HepG2 (cell line): ENCODE results near the gene SAPCD1. TPM values are rescaled to one million over a fixed set of nuclear protein-coding genes. Genes with fewer than 3 reads are reported as not detected.

ENCODE experiments used
- ARID5B ChIP-seq: IDR thresholded peaks from 2 replicates; pipeline ENCODE4 v1.4.0; 2020; ENCODE audit warnings: mild to moderate bottlenecking, missing genetic modification reagents
- ATF2 ChIP-seq: sonication (generic); formaldehyde crosslinking; IDR thresholded peaks from 2 replicates; pipeline ENCODE4 v1.4.0; 2020; ENCODE audit warnings: missing genetic modification reagents
- EEA1 ChIP-seq: sonication (generic); formaldehyde crosslinking; IDR thresholded peaks from 2 replicates; pipeline ENCODE4 v1.5.1; 2020; ENCODE audit warnings: mild to moderate bottlenecking, missing genetic modification reagents, borderline replicate concordance
- ERF ChIP-seq: IDR thresholded peaks from 2 replicates; pipeline ENCODE4 v1.6.1; 2018; ENCODE audit warnings: missing biosample characterization, missing genetic modification reagents
- HIVEP1 ChIP-seq: sonication (generic); formaldehyde crosslinking; IDR thresholded peaks from 2 replicates; pipeline ENCODE4 v1.4.0; 2020; ENCODE audit warnings: mild to moderate bottlenecking, missing genetic modification reagents
- IRF2 ChIP-seq: IDR thresholded peaks from 2 replicates; pipeline ENCODE4 v1.6.1; 2018; ENCODE audit warnings: missing genetic modification reagents, missing compliant biosample characterization
- KAT2B ChIP-seq: fragments of 150-350 bp; IDR thresholded peaks from 2 replicates; pipeline ENCODE4 v1.6.1; 2014; ENCODE audit warnings: low read depth, low read length, borderline replicate concordance
- KLF11 ChIP-seq: IDR thresholded peaks from 2 replicates; pipeline ENCODE4 v1.6.1; 2016; ENCODE audit warnings: missing compliant biosample characterization
- MTERF4 ChIP-seq: sonication (generic); formaldehyde crosslinking; IDR thresholded peaks from 2 replicates; pipeline ENCODE4 v1.8.0; 2023; ENCODE audit warnings: mild to moderate bottlenecking, missing genetic modification reagents
- NFIB ChIP-seq: sonication (generic); formaldehyde crosslinking; IDR thresholded peaks from 2 replicates; pipeline ENCODE4 v1.9.0; 2021; ENCODE audit warnings: missing genetic modification reagents, mild to moderate bottlenecking, borderline replicate concordance
- POGK ChIP-seq: sonication (generic); formaldehyde crosslinking; conservative IDR thresholded peaks from 2 replicates; pipeline ENCODE4 v1.8.0; 2022; ENCODE audit warnings: mild to moderate bottlenecking, moderate library complexity, missing genetic modification reagents
- RXRB ChIP-seq: IDR thresholded peaks from 2 replicates; pipeline ENCODE4 v1.6.1; 2016; ENCODE audit warnings: borderline replicate concordance, missing genetic modification reagents, missing compliant biosample characterization
- SAP130 ChIP-seq: IDR thresholded peaks from 2 replicates; pipeline ENCODE4 v1.6.1; 2016; ENCODE audit warnings: low read depth
- SMARCC2 ChIP-seq: fragments of 450-650 bp; IDR thresholded peaks from 2 replicates; pipeline ENCODE4 v1.6.1; 2017; ENCODE audit warnings: antibody characterized with exemption, mild to moderate bottlenecking
- SMARCE1 ChIP-seq: fragments of 450-650 bp; IDR thresholded peaks from 2 replicates; pipeline ENCODE4 v1.6.1; 2017; ENCODE audit warnings: borderline replicate concordance
- ZBTB26 ChIP-seq: IDR thresholded peaks from 2 replicates; pipeline ENCODE4 v1.6.1; 2016; ENCODE audit warnings: missing compliant biosample characterization, missing genetic modification reagents, borderline replicate concordance
- ZBTB8A ChIP-seq: sonication (generic); formaldehyde crosslinking; IDR thresholded peaks from 2 replicates; pipeline ENCODE4 v1.4.0; 2020; ENCODE audit warnings: mild to moderate bottlenecking, low read depth, missing genetic modification reagents, borderline replicate concordance
- ZC3H4 ChIP-seq: sonication (generic); formaldehyde crosslinking; IDR thresholded peaks from 2 replicates; pipeline ENCODE4 v1.4.0; 2020; ENCODE audit warnings: missing genetic modification reagents, borderline replicate concordance
- ZNF12 ChIP-seq: sonication (generic); formaldehyde crosslinking; IDR thresholded peaks from 2 replicates; pipeline ENCODE4 v1.5.0; 2020; ENCODE audit warnings: missing genetic modification reagents
- ZNF207 ChIP-seq: fragments of 450-650 bp; IDR thresholded peaks from 2 replicates; pipeline ENCODE4 v1.6.1; 2016; ENCODE audit warnings: antibody characterized with exemption, borderline replicate concordance
- ZNF234 ChIP-seq: sonication (generic); formaldehyde crosslinking; conservative IDR thresholded peaks from 2 replicates; pipeline ENCODE4 v1.5.1; 2020; ENCODE audit warnings: mild to moderate bottlenecking, missing genetic modification reagents
- ZNF260 ChIP-seq: sonication (generic); formaldehyde crosslinking; IDR thresholded peaks from 2 replicates; pipeline ENCODE4 v1.4.0; 2020; ENCODE audit warnings: missing genetic modification reagents, low read depth, mild to moderate bottlenecking, borderline replicate concordance
- ZNF34 ChIP-seq: sonication (generic); formaldehyde crosslinking; IDR thresholded peaks from 2 replicates; pipeline ENCODE4 v1.4.0; 2020; ENCODE audit warnings: mild to moderate bottlenecking, missing genetic modification reagents, borderline replicate concordance
- ZNF629 ChIP-seq: sonication (generic); formaldehyde crosslinking; conservative IDR thresholded peaks from 2 replicates; pipeline ENCODE4 v1.5.0; 2020; ENCODE audit warnings: missing genetic modification reagents
- polyA plus RNA-seq, 8 experiments: library from polyadenylated mRNA; depleted of rRNA in 3 of 8; stranded (reverse) in 7 of 8; unstranded in 1 of 8; fragments of >200 nt; fragmentation: Illumina TruSeq in 4 of 8; extraction: Trizol in 4 of 8; gene quantifications; 2 replicates each; pipeline versions ENCODE4 v1.2.1 to v1.2.3, GENCODE V29; 2011 to 2016; ENCODE audit warnings: low read depth in 4 of 8, missing spikeins in 1 of 8, mixed read lengths in 1 of 8; ENCODE audit not compliant: insufficient read depth in 1 of 8
- total RNA-seq, 5 experiments: library from RNA; depleted of rRNA; stranded (reverse); fragments of >200 nt; fragmentation: Illumina TruSeq; extraction: Trizol; gene quantifications; 2 replicates each; pipeline ENCODE4 v1.2.3, GENCODE V29; 2016; ENCODE audit warnings: low read depth in 1 of 5

SAPCD1 gene
- total and polyA plus RNA-seq, 2 of the 13 experiments (the other 11 are each of a cell fraction or from before 2014, with no cell fraction given) = 2.5 to 3.9 TPM

- TF ChIP-seq POGK (CRISPR knock-in tag) = no peak
- no peak for TF ChIP-seq ZNF260 (CRISPR knock-in tag)
- no peak for TF ChIP-seq ZNF12 (CRISPR knock-in tag)
- TF ChIP-seq ZBTB8A (CRISPR knock-in tag) = no peak
- TF ChIP-seq RXRB (CRISPR knock-in tag) = peak; percentile 41; the same call in 1 of the 2 replicates
- no peak for TF ChIP-seq ZNF34
- no peak for TF ChIP-seq KAT2B
- TF ChIP-seq EEA1 (CRISPR knock-in tag) = no peak
- no peak for TF ChIP-seq KLF11 (CRISPR knock-in tag)
- TF ChIP-seq ARID5B (CRISPR knock-in tag) = no peak
- no peak for TF ChIP-seq ZNF629 (CRISPR knock-in tag)
- TF ChIP-seq SMARCC2 = no peak
- TF ChIP-seq SAP130 (CRISPR knock-in tag) = peak; percentile 49; the same call in 1 of the 2 replicates
- no peak for TF ChIP-seq MTERF4 (CRISPR knock-in tag)
- no peak for TF ChIP-seq ZBTB26 (CRISPR knock-in tag)
- peak; percentile 55; the same call in 1 of the 2 replicates for TF ChIP-seq IRF2
- TF ChIP-seq ATF2 (CRISPR knock-in tag) = no peak
- TF ChIP-seq ZNF234 (CRISPR knock-in tag) = no peak
- no peak for TF ChIP-seq ZC3H4
- TF ChIP-seq ZNF207 = no peak
- no peak for TF ChIP-seq HIVEP1 (CRISPR knock-in tag)
- no peak for TF ChIP-seq ERF (CRISPR knock-in tag)
- no peak for TF ChIP-seq NFIB (CRISPR knock-in tag)
- TF ChIP-seq SMARCE1 = no peak
These were observed 1.1 kb downstream of the SAPCD1 start (continued) for GRCh38 chr6:31763619-31763940.
